Activated naive CD4-positive, alpha-beta T cell (primary cell): ENCODE results near the gene POU4F3.
"Not testable (repeated sequence)": the region's sequence is repeated elsewhere in the genome, so short reads cannot be mapped to it uniquely, and the experiment has no call there.

ENCODE experiments used
- DNase-seq, 4 experiments: peaks; one replicate each; lab custom pipeline; 2025; lab: John Stamatoyannopoulos, UW

POU4F3 gene, protein sequence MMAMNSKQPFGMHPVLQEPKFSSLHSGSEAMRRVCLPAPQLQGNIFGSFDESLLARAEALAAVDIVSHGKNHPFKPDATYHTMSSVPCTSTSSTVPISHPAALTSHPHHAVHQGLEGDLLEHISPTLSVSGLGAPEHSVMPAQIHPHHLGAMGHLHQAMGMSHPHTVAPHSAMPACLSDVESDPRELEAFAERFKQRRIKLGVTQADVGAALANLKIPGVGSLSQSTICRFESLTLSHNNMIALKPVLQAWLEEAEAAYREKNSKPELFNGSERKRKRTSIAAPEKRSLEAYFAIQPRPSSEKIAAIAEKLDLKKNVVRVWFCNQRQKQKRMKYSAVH

GRCh38 chr5:146338774-146339714, at the start of gene POU4F3:
Gene POU4F3 (plus strand): TSS chr5:146338839. CDS start chr5:146339113, 274 bp downstream.
- DNase-seq: no peak

GRCh38 chr5:146290318-146290717, 48.3 kb upstream of the POU4F3 start:
- DNase-seq: no peak

GRCh38 chr5:146291421-146292074, 47.1 kb upstream of the POU4F3 start:
- DNase-seq: no peak

GRCh38 chr5:146296245-146296644, 42.4 kb upstream of the POU4F3 start:
- DNase-seq: no peak

- DNase-seq: not testable (repeated sequence)
Observed at GRCh38 chr5:146298920-146299319, 39.7 kb upstream of the POU4F3 start.

- DNase-seq: no peak
Observed at GRCh38 chr5:146301626-146302025, 37.0 kb upstream of the POU4F3 start.

DNA sequence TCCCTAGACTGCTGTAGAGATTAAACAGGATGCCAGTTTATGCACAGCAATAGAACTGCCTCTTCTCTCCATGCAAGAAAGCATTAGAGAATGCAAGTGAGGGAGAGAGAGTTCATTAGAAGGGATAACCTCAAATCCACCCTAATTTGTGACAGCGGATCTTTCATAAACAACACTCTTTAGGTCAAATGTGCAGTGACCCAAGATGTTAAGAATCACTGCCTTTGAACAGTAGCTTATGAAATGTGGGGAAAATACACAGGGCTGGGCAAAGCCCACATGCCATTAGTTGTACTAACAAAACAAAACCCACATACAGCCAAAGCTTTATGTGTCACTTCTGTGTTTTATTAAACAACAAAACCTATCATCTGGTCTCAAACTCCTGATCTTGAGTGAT, 36.2 kb upstream of the POU4F3 start:
- DNase-seq: no peak

DNA sequence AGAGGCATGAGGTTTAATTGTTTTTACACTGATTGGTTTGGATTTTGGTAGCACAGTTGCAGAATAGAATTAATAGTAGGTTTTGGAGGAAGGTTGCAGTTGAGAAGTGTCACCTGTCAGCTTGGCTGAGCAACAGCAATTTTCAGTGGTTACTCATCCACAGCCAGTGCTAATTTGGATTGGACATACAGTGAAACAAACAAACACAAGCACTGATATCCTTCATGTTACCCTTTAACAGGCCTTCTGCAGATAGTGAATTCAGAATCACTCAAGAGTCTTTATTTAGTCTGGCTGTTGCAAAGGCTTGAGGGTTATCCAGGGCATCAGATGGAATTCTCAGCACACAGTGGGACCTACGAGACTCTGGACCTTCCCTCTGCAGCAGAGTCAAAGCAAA, 31.8 kb upstream of the POU4F3 start:
- no peak for DNase-seq

DNA sequence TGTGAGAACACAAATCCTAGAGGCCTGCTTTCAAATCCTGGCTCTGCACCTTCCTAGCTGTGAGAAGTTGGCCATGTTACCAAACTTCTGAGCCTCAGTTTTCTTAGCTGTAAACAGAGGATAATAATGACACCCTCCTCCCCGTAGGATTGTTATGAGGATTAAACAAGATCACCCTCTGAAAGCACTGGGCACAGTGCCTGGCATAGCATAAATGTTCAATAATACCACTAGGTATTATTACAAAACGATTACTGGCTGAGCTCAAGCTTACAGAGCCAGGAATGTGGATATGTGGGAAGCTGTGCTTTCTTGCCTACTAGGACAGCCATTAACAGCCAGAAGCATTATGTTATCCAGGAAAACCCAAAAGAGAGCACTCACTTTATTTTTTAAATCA, 30.8 kb upstream of the POU4F3 start:
- DNase-seq: no peak

DNA sequence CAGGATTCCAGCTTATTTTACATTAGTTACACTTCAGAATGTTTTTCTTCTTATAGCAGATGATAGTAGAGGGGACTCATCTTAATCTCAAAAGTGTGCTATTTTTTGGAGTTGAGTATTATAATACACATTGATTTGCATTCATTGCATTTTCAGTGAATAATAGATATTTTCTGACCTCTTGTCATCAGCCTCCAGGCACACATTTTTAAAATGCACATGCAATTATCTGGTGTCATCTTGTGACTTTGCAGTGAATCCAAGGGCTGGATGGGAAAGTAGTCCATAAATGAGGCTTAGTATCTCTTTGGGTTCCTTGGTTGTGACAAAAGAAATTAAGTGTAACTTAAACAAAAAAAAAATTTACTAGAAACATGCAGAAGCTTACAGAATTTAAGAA, 28.1 kb upstream of the POU4F3 start:
- no peak for DNase-seq

- no peak for DNase-seq
Observed at GRCh38 chr5:146311278-146311677, 27.4 kb upstream of the POU4F3 start.

GRCh38 chr5:146313027-146313426, 25.6 kb upstream of the POU4F3 start:
- DNase-seq: no peak

DNA sequence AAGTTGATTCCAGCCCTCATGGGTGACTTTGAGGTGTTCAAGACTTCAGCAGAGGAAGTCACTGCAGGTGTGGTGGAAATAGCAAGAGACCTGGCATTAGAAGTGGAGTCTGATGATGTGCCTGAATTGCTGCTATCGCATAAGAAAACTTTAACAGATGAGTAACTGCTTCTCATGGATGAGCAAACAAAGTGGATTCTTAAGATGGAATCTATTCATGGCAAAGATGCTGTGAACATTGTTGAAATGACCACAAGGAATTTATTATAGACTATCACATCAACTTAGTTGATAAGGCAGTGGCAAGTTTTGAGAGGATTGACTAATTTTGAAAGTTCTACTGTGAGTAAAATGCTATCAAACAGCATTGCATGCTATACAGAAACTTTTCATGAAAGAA, 17.1 kb upstream of the POU4F3 start:
- no peak for DNase-seq

GRCh38 chr5:146327257-146327870, 11.3 kb upstream of the POU4F3 start:
- DNase-seq: no peak

DNA sequence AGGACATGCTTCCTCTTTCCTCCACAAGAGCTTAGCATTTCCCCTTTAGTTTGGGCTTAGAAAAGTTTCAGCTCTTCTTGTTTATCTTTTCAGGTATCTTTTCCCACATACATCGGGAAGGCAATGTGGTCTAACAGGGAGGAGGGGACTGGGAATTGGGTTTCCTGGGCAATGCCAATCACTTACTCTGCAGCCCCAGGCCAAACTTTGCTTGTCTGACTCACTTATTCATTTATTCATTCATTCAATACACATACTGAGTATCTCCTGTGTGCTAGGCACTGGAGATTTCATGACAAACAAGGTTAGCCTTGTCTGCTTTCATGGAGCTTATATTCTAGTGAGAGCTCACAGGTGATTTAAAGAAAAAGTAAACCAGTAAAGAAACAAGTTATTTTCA, 10.7 kb upstream of the POU4F3 start:
- DNase-seq: no peak

- DNase-seq: no peak
Observed at GRCh38 chr5:146329697-146330096, 8.9 kb upstream of the POU4F3 start.

GRCh38 chr5:146331423-146331822, 7.2 kb upstream of the POU4F3 start:
- no peak for DNase-seq

- no peak for DNase-seq
Observed at GRCh38 chr5:146334074-146334533, 4.5 kb upstream of the POU4F3 start.

GRCh38 chr5:146336197-146336596, 2.4 kb upstream of the POU4F3 start:
- no peak for DNase-seq

GRCh38 chr5:146337264-146337904, 1.3 kb upstream of the POU4F3 start:
- no peak for DNase-seq

GRCh38 chr5:146337928-146338327, 711 bp upstream of the POU4F3 start:
- DNase-seq: no peak
